Loucy (cell line): Measurements from ENCODE around the gene ERCC6L2.

Experiments
- CTCF ChIP-seq: fragments of 200-600 bp; sonication (generic); conservative IDR thresholded peaks from 2 replicates; pipeline ENCODE4 v1.5.1; 2014; ENCODE audit warnings: mild to moderate bottlenecking, antibody characterized with exemption, low read length
- EZH2phosphoT487 ChIP-seq: fragments of 200-600 bp; IDR thresholded peaks from 2 replicates; pipeline ENCODE4 v1.6.1; 2018; ENCODE audit warnings: antibody characterized with exemption, mild to moderate bottlenecking, moderate library complexity, borderline replicate concordance

- TF ChIP-seq CTCF (no peak), EZH2phosphoT487 (no peak)
Measured at GRCh38 chr9:95979446-95979845, 104.0 kb downstream of the ERCC6L2 start.
